CD4-positive, alpha-beta memory T cell (primary cell): Measurements from ENCODE around the gene RSBN1. TPM values are rescaled to one million over a fixed set of nuclear protein-coding genes. Genes with fewer than 3 reads are reported as not detected.

Source experiments
- polyA plus RNA-seq, 2 donors: library from polyadenylated mRNA; unstranded; fragments of 300-500 nt; fragmentation: Illumina TruSeq; gene quantifications; one replicate each; pipeline ENCODE4 v1.2.3, GENCODE V29; 2021
- total RNA-seq, 2 experiments: library from RNA; stranded (reverse); gene quantifications; one replicate each; pipeline ENCODE4 v1.2.3, GENCODE V29; 2021

RSBN1 gene
- total and polyA plus RNA-seq, 4 experiments from 2014 or later, result 41.1 to 60.2 (median 55.3) TPM

Other genes starting within 250 kb of the RSBN1 start
- 1 to 10 TPM; 8.7 to 9.8 TPM for gene PHTF1, start 53.0 kb downstream of the RSBN1 start, total RNA-seq
- 1 to 10 TPM; 7.2 to 9.5 TPM for gene PHTF1, start 53.0 kb downstream of the RSBN1 start, polyA plus RNA-seq
- gene PTPN22, start 59.2 kb upstream of the RSBN1 start, total RNA-seq, result 10 to 100 TPM; 32.2 to 33.7 TPM
- gene PTPN22, start 59.2 kb upstream of the RSBN1 start, polyA plus RNA-seq, result 10 to 100 TPM; 38.1 to 66.1 TPM
- gene BCL2L15, start 75.1 kb upstream of the RSBN1 start, total RNA-seq, result 1 to 10 TPM; 1.3 to 2.1 TPM
- 1 to 10 TPM in 1 of 2 donors, under 1 TPM in 1; 0.75 to 1.3 TPM for gene BCL2L15, start 75.1 kb upstream of the RSBN1 start, polyA plus RNA-seq
- gene AP4B1, start 92.3 kb upstream of the RSBN1 start, total RNA-seq, result 10 to 100 TPM; 74.5 to 75.5 TPM
- gene AP4B1, start 92.3 kb upstream of the RSBN1 start, polyA plus RNA-seq, result 10 to 100 TPM in 1 of 2 donors, 1 to 10 TPM in 1; 8.9 to 12.9 TPM
- 1 to 10 TPM; 5.1 to 5.4 TPM for gene DCLRE1B, start 92.8 kb upstream of the RSBN1 start, total RNA-seq
- 1 to 10 TPM; 2.8 to 5.3 TPM for gene DCLRE1B, start 92.8 kb upstream of the RSBN1 start, polyA plus RNA-seq
- 100 to 1,000 TPM; 107 to 110 TPM for gene HIPK1, start 116.8 kb upstream of the RSBN1 start, total RNA-seq
- gene HIPK1, start 116.8 kb upstream of the RSBN1 start, polyA plus RNA-seq, result 10 to 100 TPM in 1 of 2 donors, 1 to 10 TPM in 1; 4.4 to 17.1 TPM
- under 1 TPM; 0.42 to 0.70 TPM for gene OLFML3, start 167.0 kb upstream of the RSBN1 start, total RNA-seq
- gene OLFML3, start 167.0 kb upstream of the RSBN1 start, polyA plus RNA-seq, result not detected